ENCODE measurements around the gene SNRNP25.

DNA sequence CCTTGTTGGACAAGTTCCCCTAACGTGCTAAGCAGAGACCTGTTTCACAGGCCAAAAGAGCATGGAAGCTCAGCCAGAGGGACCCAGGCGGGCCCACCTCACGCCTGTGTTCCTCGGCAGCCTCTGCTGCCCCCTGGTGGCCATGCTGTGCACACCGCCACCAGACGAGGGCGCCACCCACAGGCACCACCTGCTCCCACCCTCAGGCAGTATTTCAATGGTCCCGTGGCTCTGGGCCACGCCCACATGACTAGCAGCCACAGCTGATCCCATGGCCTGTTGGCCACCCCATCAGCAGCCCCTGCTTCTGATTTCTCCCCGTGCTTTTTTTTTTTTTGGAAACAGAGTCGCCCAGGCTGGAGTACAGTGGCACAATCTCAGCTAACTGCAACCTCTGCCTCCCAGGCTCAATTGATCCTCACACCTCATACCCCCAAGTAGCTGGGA is 43.3 kb downstream of the SNRNP25 start:
- TF ChIP-seq, protein P1, sequence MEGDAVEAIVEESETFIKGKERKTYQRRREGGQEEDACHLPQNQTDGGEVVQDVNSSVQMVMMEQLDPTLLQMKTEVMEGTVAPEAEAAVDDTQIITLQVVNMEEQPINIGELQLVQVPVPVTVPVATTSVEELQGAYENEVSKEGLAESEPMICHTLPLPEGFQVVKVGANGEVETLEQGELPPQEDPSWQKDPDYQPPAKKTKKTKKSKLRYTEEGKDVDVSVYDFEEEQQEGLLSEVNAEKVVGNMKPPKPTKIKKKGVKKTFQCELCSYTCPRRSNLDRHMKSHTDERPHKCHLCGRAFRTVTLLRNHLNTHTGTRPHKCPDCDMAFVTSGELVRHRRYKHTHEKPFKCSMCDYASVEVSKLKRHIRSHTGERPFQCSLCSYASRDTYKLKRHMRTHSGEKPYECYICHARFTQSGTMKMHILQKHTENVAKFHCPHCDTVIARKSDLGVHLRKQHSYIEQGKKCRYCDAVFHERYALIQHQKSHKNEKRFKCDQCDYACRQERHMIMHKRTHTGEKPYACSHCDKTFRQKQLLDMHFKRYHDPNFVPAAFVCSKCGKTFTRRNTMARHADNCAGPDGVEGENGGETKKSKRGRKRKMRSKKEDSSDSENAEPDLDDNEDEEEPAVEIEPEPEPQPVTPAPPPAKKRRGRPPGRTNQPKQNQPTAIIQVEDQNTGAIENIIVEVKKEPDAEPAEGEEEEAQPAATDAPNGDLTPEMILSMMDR (IDR thresholded peaks at IDR 0.05; ENCODE audit: extremely low read depth in 1 of 2, insufficient read depth in 1 of 2, low read depth in 1 of 2, low read length in 2 of 2): peak; percentile 99 to 100
- TF ChIP-seq POLR2A (IDR thresholded peaks at IDR 0.05; ENCODE audit: low read depth, low read length) (peak; percentile 43), POLR2AphosphoS5 (IDR thresholded peaks at IDR 0.05; ENCODE audit: insufficient read depth, low read depth, low read length) (peak; percentile 85), EZH2 (IDR thresholded peaks at IDR 0.05; ENCODE audit: borderline replicate concordance, low read depth, low read length, severe bottlenecking) (no peak), MYC (IDR thresholded peaks at IDR 0.05; ENCODE audit: low read depth, low read length) (no peak), GATA2 (IDR thresholded peaks at IDR 0.05; ENCODE audit: insufficient read depth, insufficient read length, low read depth, low read length) (no peak), FOS (IDR thresholded peaks at IDR 0.05; ENCODE audit: borderline replicate concordance, insufficient read depth, low read length) (no peak), JUN (IDR thresholded peaks at IDR 0.05; ENCODE audit: borderline replicate concordance, insufficient read depth, insufficient read length, low read depth) (no peak)
- TF ChIP-seq, protein P2, sequence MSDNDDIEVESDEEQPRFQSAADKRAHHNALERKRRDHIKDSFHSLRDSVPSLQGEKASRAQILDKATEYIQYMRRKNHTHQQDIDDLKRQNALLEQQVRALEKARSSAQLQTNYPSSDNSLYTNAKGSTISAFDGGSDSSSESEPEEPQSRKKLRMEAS (IDR thresholded peaks at IDR 0.05; ENCODE audit: insufficient read depth, insufficient read length): peak; percentile 59
